GM12801 (cell line): ENCODE data around the gene ABCB10.

ENCODE experiments used
- CTCF ChIP-seq: IDR thresholded peaks from one replicate; pipeline ENCODE4 v1.5.1; 2011; ENCODE audit warnings: control low read depth; ENCODE audit not compliant: insufficient read length; ENCODE audit errors: extremely low read depth

The ABCB10 gene

GRCh38 chr1:229487181-229487580 is 71.3 kb downstream of the ABCB10 start:
- TF ChIP-seq CTCF, result no peak

GRCh38 chr1:229485318-229485717 is 73.2 kb downstream of the ABCB10 start:
- no peak for TF ChIP-seq CTCF

GRCh38 chr1:229482511-229482910 is 76.0 kb downstream of the ABCB10 start:
- TF ChIP-seq CTCF, result no peak

- no peak for TF ChIP-seq CTCF
Measured at GRCh38 chr1:229480495-229480894, 78.0 kb downstream of the ABCB10 start.

- TF ChIP-seq CTCF, result no peak
Measured at GRCh38 chr1:229479660-229480399, 78.7 kb downstream of the ABCB10 start.

- TF ChIP-seq CTCF, result no peak
Measured at GRCh38 chr1:229478852-229479251, 79.7 kb downstream of the ABCB10 start.

GRCh38 chr1:229474509-229474908 is 84.0 kb downstream of the ABCB10 start:
- no peak for TF ChIP-seq CTCF
